T1000 (cell line): ENCODE results near the gene TEPSIN.

Source experiments
- DNase-seq: peaks from one replicate; lab custom pipeline; 2025; ENCODE audit warnings: mixed read lengths; lab: John Stamatoyannopoulos, UW

TEPSIN gene

GRCh38 chr17:81238815-81239713 is at the start of gene TEPSIN, which contains the start of gene NDUFAF8:
TSS of gene TEPSIN (minus strand) at chr17:81239055. CDS start at chr17:81239033, 22 bp downstream.
TSS of gene NDUFAF8 (plus strand) at chr17:81239318. CDS start at chr17:81239364, 46 bp downstream.
- DNase-seq, result peak; percentile 98

GRCh38 chr17:81287741-81288430 is 49.0 kb upstream of the TEPSIN start:
- DNase-seq, result no peak

- no peak for DNase-seq
These were observed 48.3 kb upstream of the TEPSIN start for GRCh38 chr17:81287152-81287551.

- DNase-seq, result no peak
These were observed 47.8 kb upstream of the TEPSIN start for GRCh38 chr17:81286491-81287145.

- DNase-seq, result no peak
These were observed 47.0 kb upstream of the TEPSIN start for GRCh38 chr17:81285894-81286293.

- DNase-seq, result no peak
These were observed 46.5 kb upstream of the TEPSIN start for GRCh38 chr17:81285179-81285878.

- DNase-seq, result no peak
These were observed 44.0 kb upstream of the TEPSIN start for GRCh38 chr17:81282876-81283275.

GRCh38 chr17:81282141-81282540 is 43.3 kb upstream of the TEPSIN start:
- no peak for DNase-seq

GRCh38 chr17:81280571-81280970 is 41.7 kb upstream of the TEPSIN start:
- no peak for DNase-seq

DNA sequence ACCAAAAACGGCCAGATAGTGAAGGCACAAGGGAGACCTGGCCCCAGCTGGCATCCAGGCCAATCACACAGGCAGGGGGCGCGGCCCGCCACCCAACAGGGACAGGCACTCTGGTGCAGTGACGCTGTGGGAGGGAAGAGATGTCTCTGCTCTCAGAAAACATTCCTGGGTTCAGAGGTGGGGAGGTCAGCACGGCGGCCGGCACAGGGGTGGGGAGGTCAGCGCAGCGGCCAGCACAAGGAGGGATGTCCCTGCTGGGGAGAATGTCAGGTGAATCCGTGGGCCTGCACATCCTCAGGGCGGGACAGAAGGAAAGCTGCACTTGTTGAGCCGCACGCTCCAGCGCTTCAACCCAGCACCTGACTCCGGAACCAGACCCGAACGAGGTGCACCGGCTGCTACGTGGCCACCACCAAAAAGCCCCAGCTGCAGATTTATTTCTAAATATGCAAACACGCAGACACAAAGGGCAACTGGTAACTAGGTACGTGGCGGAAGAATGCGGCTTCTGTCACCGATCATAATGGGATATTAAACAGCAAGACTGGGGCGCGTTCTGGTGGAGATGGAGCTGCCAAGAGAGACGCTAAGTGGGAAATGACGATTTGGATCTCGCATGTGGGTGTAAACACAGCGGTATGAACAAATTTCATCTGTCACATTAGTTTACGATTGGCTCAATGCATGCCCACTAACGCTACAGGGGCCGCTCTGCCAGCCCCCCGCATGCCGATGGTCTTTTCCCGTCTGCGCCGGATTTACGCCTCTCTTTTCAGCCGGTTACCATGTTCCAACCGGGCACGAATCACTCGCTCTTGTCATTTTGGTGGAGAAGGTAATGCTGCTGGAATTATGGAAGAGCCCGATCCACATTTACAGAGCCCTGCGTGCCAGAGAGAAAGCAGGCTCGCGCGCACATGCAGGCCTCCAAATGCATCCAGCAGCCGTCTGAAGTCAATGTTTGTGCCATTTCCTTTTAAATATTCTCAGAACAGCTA is 40.7 kb upstream of the TEPSIN start:
- no peak for DNase-seq

- DNase-seq, result no peak
These were observed 40.0 kb upstream of the TEPSIN start for GRCh38 chr17:81278831-81279230.

- no peak for DNase-seq
These were observed 39.3 kb upstream of the TEPSIN start for GRCh38 chr17:81277946-81278693.

DNA sequence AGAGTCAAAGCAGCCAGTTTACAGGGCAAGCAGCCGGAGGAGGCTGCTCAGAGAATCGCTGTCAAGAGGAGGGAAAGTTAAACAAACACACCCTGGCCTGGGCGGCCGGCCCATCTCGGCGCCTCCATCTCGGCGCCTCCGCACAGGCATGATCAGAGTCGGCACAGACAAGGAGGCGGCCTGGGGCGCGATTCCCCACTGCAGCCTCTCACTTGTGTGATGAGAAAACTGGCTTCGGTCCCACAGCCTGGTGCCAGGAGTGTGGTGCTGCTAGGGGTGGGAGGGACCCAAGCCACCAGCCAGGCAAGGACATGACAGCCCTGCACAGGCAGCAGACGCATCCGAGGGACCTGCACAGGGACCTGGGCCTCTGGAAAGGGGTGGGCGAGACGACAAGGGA is 38.6 kb upstream of the TEPSIN start:
- no peak for DNase-seq

DNA sequence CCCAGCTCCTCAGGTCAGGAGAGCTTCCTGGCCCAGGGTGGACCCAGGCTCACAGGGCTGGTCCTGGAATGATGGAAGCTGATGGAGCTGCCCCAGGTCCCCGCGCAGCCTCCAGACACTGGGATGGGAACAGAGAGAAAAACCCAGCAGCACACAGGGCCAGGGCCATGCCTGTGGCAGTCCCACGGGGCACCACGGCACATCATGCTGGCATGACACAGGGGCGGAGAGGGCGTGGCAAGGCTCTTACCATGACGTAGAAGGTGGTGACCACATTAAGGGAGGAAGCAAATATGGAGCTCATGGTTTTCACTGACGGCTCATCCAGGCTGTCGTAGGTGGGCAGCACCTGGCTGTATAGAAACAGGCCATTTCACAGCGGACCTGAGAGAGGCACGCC is 37.9 kb upstream of the TEPSIN start:
- DNase-seq, result no peak

- no peak for DNase-seq
These were observed 35.6 kb upstream of the TEPSIN start for GRCh38 chr17:81274471-81274855.

DNA sequence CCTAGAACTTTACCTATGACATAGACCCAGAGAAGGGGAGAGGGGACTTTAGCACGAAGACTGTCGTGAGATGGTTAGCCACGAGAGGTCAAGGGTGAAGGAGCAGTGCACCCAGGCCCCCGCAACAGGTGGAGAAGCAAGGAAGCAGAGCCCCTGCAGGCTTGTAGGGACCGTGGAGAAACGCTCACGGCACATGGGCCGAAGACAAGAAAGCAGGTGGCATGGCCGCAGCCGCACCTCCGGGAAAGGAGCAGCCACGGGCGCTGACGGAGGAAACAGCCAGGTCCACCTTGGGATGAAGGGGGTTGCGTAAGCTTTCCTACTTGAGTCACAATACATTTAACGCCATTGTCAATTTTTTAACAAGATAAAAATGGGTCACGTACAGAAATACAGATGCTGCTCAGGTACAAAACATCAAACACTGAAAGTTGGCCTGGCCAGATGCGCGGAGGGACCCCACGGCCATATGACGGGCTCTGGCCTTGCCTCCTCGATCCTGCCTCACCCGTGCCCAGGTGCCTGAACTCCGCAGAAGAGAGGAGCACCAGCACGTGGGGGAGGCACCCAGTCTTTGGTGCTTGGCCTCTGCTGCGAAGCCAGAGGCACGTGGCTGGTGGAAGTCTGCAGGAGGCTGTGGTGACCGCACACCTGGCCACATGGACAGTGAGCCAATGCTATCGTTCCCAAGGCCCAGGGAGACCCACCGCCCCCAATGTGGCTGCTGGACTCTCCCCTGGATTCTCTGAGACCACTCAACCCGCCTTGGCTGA is 35.0 kb upstream of the TEPSIN start:
- no peak for DNase-seq

- DNase-seq, result no peak
These were observed 33.8 kb upstream of the TEPSIN start for GRCh38 chr17:81272616-81273015.

DNA sequence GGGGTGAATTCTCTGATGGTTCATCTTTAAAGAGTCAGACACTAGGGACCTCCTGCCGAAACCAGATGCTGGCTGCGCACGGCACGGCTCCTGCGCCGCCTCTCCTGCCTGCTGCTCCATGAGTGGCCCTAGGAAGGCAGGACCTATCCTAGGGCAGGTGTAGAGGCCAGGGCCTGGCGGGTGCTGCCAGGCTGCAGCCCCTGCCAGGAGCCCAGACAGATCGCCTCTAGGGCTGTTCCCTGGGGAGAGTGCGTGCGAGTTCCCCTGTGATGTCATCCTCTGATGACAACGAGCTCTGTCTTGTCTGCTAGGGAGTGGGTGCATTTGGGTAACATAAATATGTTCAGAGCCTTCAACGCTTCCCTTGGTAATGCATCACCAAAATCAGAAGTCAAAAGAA is 32.4 kb upstream of the TEPSIN start:
- no peak for DNase-seq

DNA sequence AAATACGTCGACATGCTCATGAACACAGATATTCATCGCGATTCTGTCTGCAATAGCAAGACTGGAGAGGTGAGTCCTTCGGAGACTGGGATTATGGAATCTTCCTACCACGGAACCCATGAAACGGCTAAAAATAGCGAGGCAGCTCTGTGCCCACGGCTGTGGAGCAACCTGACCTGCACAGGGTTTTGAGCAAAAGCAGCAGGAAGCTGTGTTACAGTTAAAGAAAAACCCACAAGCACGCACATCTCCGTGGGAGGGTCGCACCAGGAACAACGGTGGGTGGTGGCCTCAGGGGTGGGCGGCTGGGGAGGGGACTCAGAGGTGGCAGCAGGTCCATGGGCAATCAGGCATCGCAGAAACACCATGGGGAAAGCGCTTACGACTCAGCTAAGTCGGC is 31.4 kb upstream of the TEPSIN start:
- no peak for DNase-seq
